GM21717 (cell line): ENCODE data around the gene CNTNAP5.

Experiments used
- ATAC-seq: cut with Tn5 transposase; IDR thresholded peaks from one replicate; pipeline ENCODE4 v1.9.1; 2021; ENCODE audit warnings: mild to moderate bottlenecking, moderate library complexity; ENCODE audit not compliant: unreplicated experiment

Gene CNTNAP5

GRCh38 chr2:124961132-124961531, 936.0 kb downstream of the CNTNAP5 start:
- no peak for ATAC-seq
